ENCODE results near the gene SURF1. TPM values are rescaled to one million over a fixed set of nuclear protein-coding genes. Genes with fewer than 3 reads are reported as not detected.

Gene SURF1
- total and polyA plus RNA-seq, 3 donors from 2014 or later = 51.4 to 71.0 (median 58.9) TPM

GRCh38 chr9:133390713-133391112 lies 34.4 kb upstream of the SURF1 start:
- no peaks in the 10 kb centered on the region for H3K9me3 ChIP-seq
- no peak for DNase-seq
- 81 to 87% methylated on average over 7 of the region's 7 CpGs for WGBS, 2 donors
- TF ChIP-seq CTCF (IDR thresholded peaks at IDR 0.05) (no peak), POLR2A (IDR thresholded peaks at IDR 0.05) (no peak)
- no peaks in the 10 kb centered on the region for H3K27me3 ChIP-seq
- no peak overlapping the region for H3K4me3 ChIP-seq
- H3K4me1 ChIP-seq = no peaks in the 10 kb centered on the region
- no peaks in the 10 kb centered on the region for H3K36me3 ChIP-seq (ENCODE audit: low read depth, missing control alignments)
- H3K27ac ChIP-seq = no peak overlapping the region
- intact Hi-C loops (cut with DNase I; ENCODE audit: low total_unique reads) = no loop called here

GRCh38 chr9:133389562-133389961 lies 33.3 kb upstream of the SURF1 start:
- 90 to 93% methylated on average over 8 to 13 of the region's 13 CpGs for WGBS, 2 donors
- no peak for TF ChIP-seq CTCF (IDR thresholded peaks at IDR 0.05)
- TF ChIP-seq POLR2A (IDR thresholded peaks at IDR 0.05) = no peak

GRCh38 chr9:133389025-133389557 lies 32.8 kb upstream of the SURF1 start:
- intact Hi-C loops (cut with DNase I; ENCODE audit: low total_unique reads) = no loop called here
- no peak overlapping the region for H3K4me3 ChIP-seq
- no peak for TF ChIP-seq POLR2A (IDR thresholded peaks at IDR 0.05)
- TF ChIP-seq CTCF (IDR thresholded peaks at IDR 0.05) = no peak
- H3K36me3 ChIP-seq (ENCODE audit: low read depth, missing control alignments) = no peaks in the 10 kb centered on the region
- H3K27me3 ChIP-seq = no peaks in the 10 kb centered on the region
- WGBS, 2 donors = 95% methylated on average over 12 of the region's 12 CpGs; no CpG with 5 or more reads in 1 of the 2 donors
- no peaks in the 10 kb centered on the region for H3K9me3 ChIP-seq
- H3K27ac ChIP-seq = no peak overlapping the region
- DNase-seq = no peak
- no peaks in the 10 kb centered on the region for H3K4me1 ChIP-seq

More at GRCh38 chr9:133389562-133389961, 33.3 kb upstream of the SURF1 start:
- H3K27ac ChIP-seq = no peak overlapping the region
- H3K4me3 ChIP-seq = no peak overlapping the region
- no peaks in the 10 kb centered on the region for H3K4me1 ChIP-seq
- intact Hi-C loops (cut with DNase I; ENCODE audit: low total_unique reads) = no loop called here
- no peaks in the 10 kb centered on the region for H3K9me3 ChIP-seq
- H3K27me3 ChIP-seq = no peaks in the 10 kb centered on the region
- no peaks in the 10 kb centered on the region for H3K36me3 ChIP-seq (ENCODE audit: low read depth, missing control alignments)
- DNase-seq = no peak

- Histone ChIP-seq H3K4me1 (no peaks in the 10 kb centered on the region), H3K4me3 (no peak overlapping the region), H3K9me3 (no peaks in the 10 kb centered on the region), H3K36me3 (ENCODE audit: low read depth, missing control alignments) (no peaks in the 10 kb centered on the region), H3K27me3 (no peaks in the 10 kb centered on the region), H3K27ac (no peak overlapping the region)
- intact Hi-C loops (cut with DNase I; ENCODE audit: low total_unique reads) = no loop called here
- TF ChIP-seq CTCF (IDR thresholded peaks at IDR 0.05) (no peak), POLR2A (IDR thresholded peaks at IDR 0.05) (no peak)
- WGBS, 2 donors = 89 to 95% methylated on average over 9 of the region's 9 CpGs
- no peak for DNase-seq
These were observed 31.4 kb upstream of the SURF1 start for GRCh38 chr9:133387680-133388079.

GRCh38 chr9:133386338-133386737 lies 30.1 kb upstream of the SURF1 start:
- TF ChIP-seq POLR2A (IDR thresholded peaks at IDR 0.05) (no peak), CTCF (IDR thresholded peaks at IDR 0.05) (no peak)
- Histone ChIP-seq H3K9me3 (no peaks in the 10 kb centered on the region), H3K36me3 (ENCODE audit: low read depth, missing control alignments) (no peaks in the 10 kb centered on the region), H3K4me1 (no peaks in the 10 kb centered on the region), H3K27me3 (no peaks in the 10 kb centered on the region), H3K4me3 (no peak overlapping the region), H3K27ac (no peak overlapping the region)
- 84 to 87% methylated on average over 3 to 13 of the region's 13 CpGs for WGBS, 2 donors
- intact Hi-C loops (cut with DNase I; ENCODE audit: low total_unique reads) = no loop called here
- DNase-seq = no peak
